CD4-positive, alpha-beta T cell treated with Interleukin-2 at 100 ng/mL for 4 hours (primary cell): Measurements from ENCODE around the gene TEX53.

Source experiments
- DNase-seq: peaks from one replicate; pipeline ENCODE4 v3.0.0-alpha.2; 2020; ENCODE audit warnings: low spot score

TEX53 gene

GRCh38 chr9:114680259-114681001, 22.8 kb upstream of the TEX53 start:
- DNase-seq = no peak

GRCh38 chr9:114678795-114679194, 21.2 kb upstream of the TEX53 start:
- DNase-seq = no peak

GRCh38 chr9:114678130-114678529, 20.5 kb upstream of the TEX53 start:
- DNase-seq = no peak

- no peak for DNase-seq
Observed at GRCh38 chr9:114677418-114677817, 19.8 kb upstream of the TEX53 start.

GRCh38 chr9:114676901-114677300, 19.3 kb upstream of the TEX53 start:
- no peak for DNase-seq

GRCh38 chr9:114674798-114675540, 17.4 kb upstream of the TEX53 start:
- no peak for DNase-seq

- no peak for DNase-seq
Observed at GRCh38 chr9:114674076-114674797, 16.6 kb upstream of the TEX53 start.

GRCh38 chr9:114671605-114672004, 14.0 kb upstream of the TEX53 start:
- DNase-seq = no peak

- no peak for DNase-seq
Observed at GRCh38 chr9:114669961-114670360, 12.4 kb upstream of the TEX53 start.

GRCh38 chr9:114668146-114668545, 10.5 kb upstream of the TEX53 start:
- no peak for DNase-seq

- DNase-seq = no peak
Observed at GRCh38 chr9:114666851-114667250, 9.2 kb upstream of the TEX53 start.

GRCh38 chr9:114666401-114666800, 8.8 kb upstream of the TEX53 start:
- DNase-seq = no peak

- no peak for DNase-seq
Observed at GRCh38 chr9:114664181-114664580, 6.6 kb upstream of the TEX53 start.

GRCh38 chr9:114662081-114662989, 4.7 kb upstream of the TEX53 start:
- DNase-seq = peak; percentile 66

GRCh38 chr9:114656301-114656700, 1.3 kb downstream of the TEX53 start:
- DNase-seq = no peak

- no peak for DNase-seq
Observed at GRCh38 chr9:114655689-114656088, 1.9 kb downstream of the TEX53 start.

- DNase-seq = peak; percentile 88
Observed at GRCh38 chr9:114653556-114654159, 3.9 kb downstream of the TEX53 start.

GRCh38 chr9:114652776-114653555, 4.6 kb downstream of the TEX53 start:
- peak; percentile 10 for DNase-seq

- no peak for DNase-seq
Observed at GRCh38 chr9:114643896-114644295, 13.7 kb downstream of the TEX53 start.

GRCh38 chr9:114643001-114643400, 14.6 kb downstream of the TEX53 start:
- no peak for DNase-seq

GRCh38 chr9:114641967-114642366, 15.6 kb downstream of the TEX53 start:
- DNase-seq = no peak
